Measurements from ENCODE around the gene ZNF536. TPM values are rescaled to one million over a fixed set of nuclear protein-coding genes. Genes with fewer than 3 reads are reported as not detected.

ZNF536 gene
- polyA plus RNA-seq, 1 of the 3 experiments (the other 2 are of a cell fraction): 0.41 TPM

- CTCF ChIA-PET: interaction anchor here (0.8 kb wide), 3 partner anchors 17 to 744 kb away, joined by 3 read pairs; no protein-coding TSS in a partner anchor
- peaks cover 0 to 7% of the 10 kb centered on the region in 2 experiments; a peak in 1 of 4 replicates for H3K4me1 ChIP-seq (ENCODE audit: control insufficient read depth in 1 of 2, insufficient read depth in 2 of 2, low read depth in 1 of 2, low read length in 1 of 2)
- TF ChIP-seq USF2 (IDR thresholded peaks at IDR 0.05; ENCODE audit: borderline replicate concordance, low read depth, low read length): no peak
- TF ChIP-seq YY1 (IDR thresholded peaks at IDR 0.05; ENCODE audit: low read depth): no peak
- no peak for TF ChIP-seq EP300 (IDR thresholded peaks at IDR 0.05; ENCODE audit: borderline replicate concordance in 1 of 2, low read depth in 1 of 2, low read length in 1 of 2)
- no peak for TF ChIP-seq SIN3A (IDR thresholded peaks at IDR 0.05; ENCODE audit: borderline replicate concordance, low read depth, low read length)
- no peak for TF ChIP-seq CTCF (IDR thresholded peaks at IDR 0.05)
- no peak for TF ChIP-seq FOSL2 (IDR thresholded peaks at IDR 0.05; ENCODE audit: borderline replicate concordance, low read depth)
- TF ChIP-seq RFX5 (IDR thresholded peaks at IDR 0.05; ENCODE audit: low read length): no peak
- no peak for TF ChIP-seq USF1 (IDR thresholded peaks at IDR 0.05; ENCODE audit: borderline replicate concordance, low read depth)
- no peaks in the 10 kb centered on the region for H3K79me2 ChIP-seq (ENCODE audit: insufficient read depth)
- no peaks in the 10 kb centered on the region for H3K9me3 ChIP-seq
- no peaks in the 10 kb centered on the region for H3K36me3 ChIP-seq (replicated peaks in 1 of 2; ENCODE audit: control insufficient read depth in 1 of 2, insufficient read depth in 2 of 2, low read length in 1 of 2)
- H3F3A ChIP-seq (replicated peaks; ENCODE audit: insufficient read depth): no peaks in the 10 kb centered on the region
- no peaks in the 10 kb centered on the region for H4K20me1 ChIP-seq (ENCODE audit: insufficient read depth)
- no peaks in the 10 kb centered on the region for H3K27me3 ChIP-seq (ENCODE audit: insufficient read depth)
- H3K27ac ChIP-seq (ENCODE audit: low read depth in 2 of 2, low read length in 1 of 2): no peak overlapping the region
- no peaks in the 10 kb centered on the region for H3K9me2 ChIP-seq
- WGBS (ENCODE audit: low lambda C conversion rate): 25% methylated on average over 10 of the region's 10 CpGs
- no peak overlapping the region for H2AFZ ChIP-seq (ENCODE audit: low read depth)
- H3K9ac ChIP-seq: no peak overlapping the region
- H3K4me2 ChIP-seq: no peak overlapping the region
- DNase-seq: no peak
- no peak overlapping the region for H3K4me3 ChIP-seq (ENCODE audit: low read depth in 2 of 2, low read length in 1 of 2)
- POLR2A ChIA-PET: no interaction called here
These were observed 230.6 kb downstream of the ZNF536 start for GRCh38 chr19:30602661-30603350.

- H3K36me3 ChIP-seq (replicated peaks in 1 of 2; ENCODE audit: control insufficient read depth in 1 of 2, insufficient read depth in 2 of 2, low read length in 1 of 2): no peaks in the 10 kb centered on the region
- H3F3A ChIP-seq (replicated peaks; ENCODE audit: insufficient read depth): no peaks in the 10 kb centered on the region
- H2AFZ ChIP-seq (ENCODE audit: low read depth): no peak overlapping the region
- WGBS (ENCODE audit: low lambda C conversion rate): 24% methylated on average over 6 of the region's 6 CpGs
- H3K4me3 ChIP-seq (ENCODE audit: low read depth in 2 of 2, low read length in 1 of 2): no peak overlapping the region
- H3K79me2 ChIP-seq (ENCODE audit: insufficient read depth): no peaks in the 10 kb centered on the region
- no peaks in the 10 kb centered on the region for H3K9me2 ChIP-seq
- DNase-seq: no peak
- H4K20me1 ChIP-seq (ENCODE audit: insufficient read depth): no peaks in the 10 kb centered on the region
- no peak overlapping the region for H3K4me2 ChIP-seq
- CTCF ChIA-PET: interaction anchor here (0.6 kb wide), 1 partner anchor 183 kb away, joined by 3 read pairs; no protein-coding TSS in a partner anchor
- H3K27ac ChIP-seq (ENCODE audit: low read depth in 2 of 2, low read length in 1 of 2): no peak overlapping the region
- TF ChIP-seq ELF1 (IDR thresholded peaks at IDR 0.05): no peak
- TF ChIP-seq REST (IDR thresholded peaks at IDR 0.05; ENCODE audit: low read depth, low read length): no peak
- no peak for TF ChIP-seq MAX (IDR thresholded peaks at IDR 0.05; ENCODE audit: low read depth)
- TF ChIP-seq TCF12 (IDR thresholded peaks at IDR 0.05): no peak
- TF ChIP-seq FOXJ3 (CRISPR knock-in tag; IDR thresholded peaks at IDR 0.05): no peak
- no peaks in the 10 kb centered on the region for H3K27me3 ChIP-seq (ENCODE audit: insufficient read depth)
- POLR2A ChIA-PET: no interaction called here
- no peaks in the 10 kb centered on the region for H3K9me3 ChIP-seq
- peaks cover 0 to 7% of the 10 kb centered on the region in 2 experiments; a peak in 1 of 4 replicates for H3K4me1 ChIP-seq (ENCODE audit: control insufficient read depth in 1 of 2, insufficient read depth in 2 of 2, low read depth in 1 of 2, low read length in 1 of 2)
- no peak overlapping the region for H3K9ac ChIP-seq
These were observed 232.5 kb downstream of the ZNF536 start for GRCh38 chr19:30604657-30605056.
